IPS-NIHi11 (cell line): ENCODE data around the gene SUSD6.

Source experiments
- DNase-seq: peaks from one replicate; pipeline ENCODE4 v3.0.0; 2012; ENCODE audit warnings: mixed read lengths, low spot score

Gene SUSD6

GRCh38 chr14:69672356-69672755, 61.0 kb downstream of the SUSD6 start:
- DNase-seq, result no peak

- DNase-seq, result no peak
These were observed 61.7 kb downstream of the SUSD6 start for GRCh38 chr14:69673104-69673503.

GRCh38 chr14:69673578-69674305, 62.3 kb downstream of the SUSD6 start:
- peak; percentile 28 for DNase-seq

- no peak for DNase-seq
These were observed 63.3 kb downstream of the SUSD6 start for GRCh38 chr14:69674546-69675244.

- DNase-seq, result no peak
These were observed 63.8 kb downstream of the SUSD6 start for GRCh38 chr14:69675245-69675583.

- DNase-seq, result no peak
These were observed 64.6 kb downstream of the SUSD6 start for GRCh38 chr14:69675877-69676416.

GRCh38 chr14:69676723-69677122, 65.3 kb downstream of the SUSD6 start:
- no peak for DNase-seq

- DNase-seq, result no peak
These were observed 68.9 kb downstream of the SUSD6 start for GRCh38 chr14:69680297-69680696.

GRCh38 chr14:69682136-69682535, 70.7 kb downstream of the SUSD6 start:
- no peak for DNase-seq

- no peak for DNase-seq
These were observed 71.3 kb downstream of the SUSD6 start for GRCh38 chr14:69682621-69683263.

GRCh38 chr14:69683971-69684370, 72.6 kb downstream of the SUSD6 start:
- DNase-seq, result no peak

- no peak for DNase-seq
These were observed 73.2 kb downstream of the SUSD6 start for GRCh38 chr14:69684461-69685217.

- DNase-seq, result no peak
These were observed 73.8 kb downstream of the SUSD6 start for GRCh38 chr14:69685218-69685616.

- no peak for DNase-seq
These were observed 74.3 kb downstream of the SUSD6 start for GRCh38 chr14:69685716-69686115.

GRCh38 chr14:69687606-69688298, 76.4 kb downstream of the SUSD6 start:
- DNase-seq, result no peak

GRCh38 chr14:69688299-69688649, 76.9 kb downstream of the SUSD6 start:
- DNase-seq, result no peak

GRCh38 chr14:69690042-69690441, 78.6 kb downstream of the SUSD6 start:
- DNase-seq, result no peak

- no peak for DNase-seq
These were observed 81.2 kb downstream of the SUSD6 start for GRCh38 chr14:69692594-69692993.

- no peak for DNase-seq
These were observed 81.7 kb downstream of the SUSD6 start for GRCh38 chr14:69693145-69693544.

- no peak for DNase-seq
These were observed 82.7 kb downstream of the SUSD6 start for GRCh38 chr14:69693801-69694729.
